HCT116 (cell line): ENCODE measurements around the gene LCN1. TPM values are rescaled to one million over a fixed set of nuclear protein-coding genes. Genes with fewer than 3 reads are reported as not detected.

Experiments
- ATAC-seq: fragments of 200-7000 bp; cut with Tn5 transposase; 2 replicates; pipeline ENCODE4 v1.9.1; 2020; ENCODE audit warnings: mild to moderate bottlenecking, moderate library complexity
- BruUV-seq: library from RNA; stranded (reverse); fragments of 400-500 nt; replicated peaks from 2 replicates; lab custom pipeline; 2021; lab: Mats Ljungman, UMichigan
- CTCF ChIA-PET: fragments of 300-600 bp; sonication (Branson Sonifier 250); formaldehyde crosslinking; loops from one replicate; lab custom pipeline; 2021; ENCODE audit warnings: antibody characterized with exemption; lab: Charles Lee
- POLR2A ChIA-PET: fragments of 300-600, 350-600 bp; sonication (Branson Sonifier 250); formaldehyde crosslinking; loops from one replicate; lab custom pipeline; 2021; ENCODE audit warnings: antibody characterized with exemption; lab: Charles Lee
- RAD21 ChIA-PET, 2 experiments: fragments of 300-600 bp; sonication (Branson Sonifier 250); formaldehyde crosslinking; loops; one replicate each; lab custom pipeline; 2023; ENCODE audit warnings: low total read pairs in 2 of 2; ENCODE audit not compliant: uncharacterized antibody in 2 of 2, unreplicated experiment in 2 of 2, low non-redundant PET in 1 of 2; lab: Charles Lee
- DNase-seq: peaks from one replicate; pipeline ENCODE4 v3.0.0-alpha.2; 2010; ENCODE audit warnings: low read depth, low spot score
- H2AFZ ChIP-seq: fragments of 200-600 bp; shearing (Covaris generic), sonication (generic); 2 replicates; pipeline ENCODE4 v1.6.1; 2017; ENCODE audit warnings: low read depth, mixed run types, mixed read lengths, antibody characterized with exemption, low read length; ENCODE audit not compliant: poor library complexity, severe bottlenecking
- H3K27ac ChIP-seq: 2 replicates; pipeline ENCODE4 v1.5.1; 2012; ENCODE audit warnings: low read depth, low read length
- H3K27me3 ChIP-seq: fragments of 200-600 bp; sonication (generic); 2 replicates; pipeline ENCODE4 v1.6.1; 2016; ENCODE audit warnings: mixed run types, low read length, mixed read lengths; ENCODE audit not compliant: insufficient read depth
- H3K36me3 ChIP-seq, 2 experiments: fragments of 200-500 bp in 1 of 2; fragments of 200-600 bp in 1 of 2; sonication (Bioruptor generic) in 1 of 2; sonication (generic) in 1 of 2; 2 replicates each; pipeline versions ENCODE4 v1.5.1 to v1.6.1; 2014 to 2016; ENCODE audit warnings: low read length in 2 of 2, inconsistent platforms in 1 of 2, mixed read lengths in 1 of 2, mixed run types in 1 of 2; ENCODE audit not compliant: insufficient read depth in 2 of 2, control insufficient read depth in 1 of 2
- H3K4me1 ChIP-seq, 2 experiments: fragments of 200-600 bp in 1 of 2; sonication (generic) in 1 of 2; 2 replicates each; pipeline versions ENCODE4 v1.5.1 to v1.6.1; 2012 to 2017; ENCODE audit warnings: low read length in 2 of 2, inconsistent platforms in 1 of 2, mild to moderate bottlenecking in 1 of 2, mixed read lengths in 1 of 2, mixed run types in 1 of 2, moderate library complexity in 1 of 2; ENCODE audit not compliant: insufficient read depth in 2 of 2, control insufficient read depth in 1 of 2
- H3K4me2 ChIP-seq: fragments of 200-600 bp; sonication (generic); 2 replicates; pipeline ENCODE4 v1.6.1; 2017; ENCODE audit warnings: mixed run types, low read length, mixed read lengths
- H3K4me3 ChIP-seq, 2 experiments: fragments of 200-600 bp in 1 of 2; sonication (generic) in 1 of 2; replicated peaks in 1 of 2; 2 replicates each; pipeline ENCODE4 v1.5.1; 2011 to 2016; ENCODE audit warnings: low read length in 2 of 2, control low read depth in 1 of 2, low read depth in 1 of 2, mild to moderate bottlenecking in 1 of 2, mixed read lengths in 1 of 2, mixed run types in 1 of 2
- H3K79me2 ChIP-seq: fragments of 200-600 bp; sonication (generic); 2 replicates; pipeline ENCODE4 v1.6.1; 2017; ENCODE audit warnings: mild to moderate bottlenecking, mixed run types, low read length, moderate library complexity, mixed read lengths; ENCODE audit not compliant: insufficient read depth
- H3K9ac ChIP-seq: fragments of 200-600 bp; sonication (generic); 2 replicates; pipeline ENCODE4 v1.6.1; 2016; ENCODE audit warnings: low read length, mixed read lengths
- H3K9me2 ChIP-seq: fragments of 200-600 bp; sonication (generic), shearing (Covaris generic); 2 replicates; pipeline ENCODE4 v1.6.1; 2017; ENCODE audit warnings: mixed run types, mild to moderate bottlenecking, moderate library complexity; ENCODE audit not compliant: insufficient read depth
- H3K9me3 ChIP-seq, 2 experiments: fragments of 200-500 bp in 1 of 2; fragments of 200-600 bp in 1 of 2; sonication (Bioruptor generic) in 1 of 2; sonication (generic) in 1 of 2; 2 replicates each; pipeline ENCODE4 v1.6.1; 2014 to 2017; ENCODE audit warnings: low read length in 2 of 2, mixed read lengths in 2 of 2, inconsistent platforms in 1 of 2, low read depth in 1 of 2, mild to moderate bottlenecking in 1 of 2, mixed run types in 1 of 2, moderate library complexity in 1 of 2; ENCODE audit not compliant: control insufficient read depth in 1 of 2, insufficient read depth in 1 of 2
- H4K20me1 ChIP-seq: fragments of 200-600 bp; sonication (generic), shearing (Covaris generic); 2 replicates; pipeline ENCODE4 v1.6.1; 2017; ENCODE audit warnings: mixed run types, mild to moderate bottlenecking, moderate library complexity; ENCODE audit not compliant: insufficient read depth
- CBX3 ChIP-seq: IDR thresholded peaks from 2 replicates; pipeline ENCODE4 v1.6.1; 2012; ENCODE audit warnings: low read depth
- CEBPB ChIP-seq: IDR thresholded peaks from 2 replicates; pipeline ENCODE4 v1.6.1; 2012; ENCODE audit warnings: low read depth
- ELF1 ChIP-seq: IDR thresholded peaks from 2 replicates; pipeline ENCODE4 v1.6.1; 2012; ENCODE audit warnings: low read depth, borderline replicate concordance
- EZH2 ChIP-seq: fragments of 200-600 bp; sonication (generic); IDR thresholded peaks from 2 replicates; pipeline ENCODE4 v1.6.1; 2017; ENCODE audit warnings: antibody characterized with exemption, mixed run types
- FOSL1 ChIP-seq: IDR thresholded peaks from 2 replicates; pipeline ENCODE4 v1.6.1; 2012; ENCODE audit warnings: low read depth
- MAX ChIP-seq: IDR thresholded peaks from 2 replicates; pipeline ENCODE4 v1.6.1; 2012
- POLR2A ChIP-seq: IDR thresholded peaks from 2 replicates; pipeline ENCODE4 v1.7.0; 2011; ENCODE audit warnings: borderline replicate concordance; ENCODE audit not compliant: insufficient read depth, insufficient read length; ENCODE audit errors: extremely low read depth
- POLR2AphosphoS5 ChIP-seq: IDR thresholded peaks from 2 replicates; pipeline ENCODE4 v1.6.1; 2011; ENCODE audit warnings: mild to moderate bottlenecking, low read depth, low read length, moderate library complexity
- REST ChIP-seq: IDR thresholded peaks from 2 replicates; pipeline ENCODE4 v1.6.1; 2012; ENCODE audit warnings: low read depth
- SIN3A ChIP-seq: IDR thresholded peaks from 2 replicates; pipeline ENCODE4 v1.6.1; 2012; ENCODE audit warnings: low read depth
- SRF ChIP-seq: IDR thresholded peaks from 2 replicates; pipeline ENCODE4 v1.6.1; 2012; ENCODE audit warnings: low read depth
- YY1 ChIP-seq: IDR thresholded peaks from 2 replicates; pipeline ENCODE4 v1.6.1; 2011; ENCODE audit warnings: low read length, low read depth, moderate library complexity, mild to moderate bottlenecking; ENCODE audit not compliant: insufficient replicate concordance; ENCODE audit errors: extremely low read depth
- ZFX ChIP-seq: fragments of 450-650 bp; IDR thresholded peaks from 2 replicates; pipeline ENCODE4 v1.6.1; 2017
- ZNF274 ChIP-seq: fragments of 200-500 bp; sonication (Bioruptor generic); IDR thresholded peaks from 2 replicates; pipeline ENCODE4 v1.6.1; 2014; ENCODE audit warnings: mild to moderate bottlenecking, low read depth, low read length, inconsistent platforms
- intact Hi-C: fragments of 100-400 bp; cut with micrococcal nuclease; formaldehyde crosslinking; loops from 2 replicates; pipeline ENCODE4 v1.10.0; 2022
- total RNA-seq: library from RNA; stranded (reverse); gene quantifications from one replicate; pipeline ENCODE4 v1.2.1, GENCODE V29; 2021; ENCODE audit not compliant: unreplicated experiment

LCN1 gene
- total RNA-seq, 1 experiment from 2014 or later: not detected

- BruUV-seq: no TSS peak
- H2AFZ ChIP-seq: peak overlapping the region; percentile 35
- CTCF ChIA-PET: no interaction called here
- RAD21 ChIA-PET: no interaction called here
- ATAC-seq: no peak
- H3K36me3 ChIP-seq: no peaks in the 10 kb centered on the region
- TF ChIP-seq POLR2A: no peak
- TF ChIP-seq REST: no peak
- TF ChIP-seq MAX: no peak
- no peak for TF ChIP-seq POLR2AphosphoS5
- no peak for TF ChIP-seq FOSL1
- no peak for TF ChIP-seq SRF
- TF ChIP-seq ZFX: no peak
- TF ChIP-seq SIN3A: no peak
- TF ChIP-seq ZNF274: no peak
- no peak for TF ChIP-seq YY1
- TF ChIP-seq CEBPB: no peak
- TF ChIP-seq ELF1: no peak
- TF ChIP-seq CBX3: no peak
- TF ChIP-seq EZH2: no peak
- H3K9me3 ChIP-seq: no peaks in the 10 kb centered on the region; a peak in 1 of 4 replicates
- DNase-seq: no peak
- H3K79me2 ChIP-seq: no peaks in the 10 kb centered on the region
- no peaks in the 10 kb centered on the region for H3K27me3 ChIP-seq
- no peak overlapping the region for H3K9ac ChIP-seq
- H3K9me2 ChIP-seq: no peaks in the 10 kb centered on the region
- H4K20me1 ChIP-seq: no peaks in the 10 kb centered on the region
- intact Hi-C loops: no loop called here
- H3K27ac ChIP-seq: no peak overlapping the region
- H3K4me3 ChIP-seq: no peak overlapping the region
- no peak overlapping the region for H3K4me2 ChIP-seq
- H3K4me1 ChIP-seq: peaks cover 6 to 24% of the 10 kb centered on the region in 2 experiments; a peak in 3 of 4 replicates
- POLR2A ChIA-PET: no interaction called here
These were observed 9.0 kb upstream of the LCN1 start for GRCh38 chr9:135512241-135512603.
